Stimulated activated CD8-positive, alpha-beta memory T cell treated with anti-CD3 and anti-CD28 coated beads, Interleukin-12 subunit alpha, Interleukin-12 subunit beta, amount 100 ng/mL, for 24 hours (primary cell): ENCODE results near the gene PAQR4.

Experiments used
- DNase-seq: peaks from one replicate; pipeline ENCODE4 v3.0.0-alpha.2; 2020; ENCODE audit errors: extremely low read depth

The PAQR4 gene

GRCh38 chr16:3004781-3005284 lies 35.7 kb downstream of the PAQR4 start:
- no peak for DNase-seq

GRCh38 chr16:3007059-3007956 lies 38.2 kb downstream of the PAQR4 start:
- no peak for DNase-seq

- no peak for DNase-seq
These were observed 39.0 kb downstream of the PAQR4 start for GRCh38 chr16:3007957-3008689.

GRCh38 chr16:3008690-3009037 lies 39.5 kb downstream of the PAQR4 start:
- no peak for DNase-seq

- no peak for DNase-seq
These were observed 40.6 kb downstream of the PAQR4 start for GRCh38 chr16:3009568-3010390.

- no peak for DNase-seq
These were observed 41.4 kb downstream of the PAQR4 start for GRCh38 chr16:3010510-3010909.

- DNase-seq, result no peak
These were observed 43.1 kb downstream of the PAQR4 start for GRCh38 chr16:3012246-3012645.

- no peak for DNase-seq
These were observed 43.8 kb downstream of the PAQR4 start, which contains the start of gene CLDN9 for GRCh38 chr16:3012828-3013420. TSS of gene CLDN9 (plus strand) at chr16:3012923. CDS start at chr16:3013363, 440 bp downstream.

- DNase-seq, result no peak
These were observed 44.4 kb downstream of the PAQR4 start for GRCh38 chr16:3013491-3013951.

- no peak for DNase-seq
These were observed 45.0 kb downstream of the PAQR4 start for GRCh38 chr16:3013998-3014690.

GRCh38 chr16:3014971-3015370 lies 45.8 kb downstream of the PAQR4 start:
- no peak for DNase-seq

- no peak for DNase-seq
These were observed 46.8 kb downstream of the PAQR4 start for GRCh38 chr16:3015865-3016521.

GRCh38 chr16:3017344-3017743 lies 48.2 kb downstream of the PAQR4 start:
- DNase-seq, result no peak

- DNase-seq, result no peak
These were observed 48.8 kb downstream of the PAQR4 start, which contains the start of gene CLDN6 for GRCh38 chr16:3017794-3018506. TSS of gene CLDN6 (minus strand) at chr16:3018183. CDS start at chr16:3016021, 2,162 bp downstream.

- DNase-seq, result no peak
These were observed 50.6 kb downstream of the PAQR4 start for GRCh38 chr16:3019594-3020246.

- no peak for DNase-seq
These were observed 51.1 kb downstream of the PAQR4 start, which contains the start of gene TNFRSF12A for GRCh38 chr16:3020247-3020603. TSS of gene TNFRSF12A (plus strand) at chr16:3020368. CDS start at chr16:3020398, 30 bp downstream.

- DNase-seq, result no peak
These were observed 51.7 kb downstream of the PAQR4 start for GRCh38 chr16:3020604-3021448.
